DMS 273 (cell line): Measurements from ENCODE around the gene SCAMP4.
"Not testable (repeated sequence)": the region's sequence is repeated elsewhere in the genome, so short reads cannot be mapped to it uniquely, and the experiment has no call there.

ENCODE experiments used
- DNase-seq: peaks from one replicate; lab custom pipeline; 2025; ENCODE audit not compliant: unreplicated experiment; lab: John Stamatoyannopoulos, UW

The SCAMP4 gene

DNA sequence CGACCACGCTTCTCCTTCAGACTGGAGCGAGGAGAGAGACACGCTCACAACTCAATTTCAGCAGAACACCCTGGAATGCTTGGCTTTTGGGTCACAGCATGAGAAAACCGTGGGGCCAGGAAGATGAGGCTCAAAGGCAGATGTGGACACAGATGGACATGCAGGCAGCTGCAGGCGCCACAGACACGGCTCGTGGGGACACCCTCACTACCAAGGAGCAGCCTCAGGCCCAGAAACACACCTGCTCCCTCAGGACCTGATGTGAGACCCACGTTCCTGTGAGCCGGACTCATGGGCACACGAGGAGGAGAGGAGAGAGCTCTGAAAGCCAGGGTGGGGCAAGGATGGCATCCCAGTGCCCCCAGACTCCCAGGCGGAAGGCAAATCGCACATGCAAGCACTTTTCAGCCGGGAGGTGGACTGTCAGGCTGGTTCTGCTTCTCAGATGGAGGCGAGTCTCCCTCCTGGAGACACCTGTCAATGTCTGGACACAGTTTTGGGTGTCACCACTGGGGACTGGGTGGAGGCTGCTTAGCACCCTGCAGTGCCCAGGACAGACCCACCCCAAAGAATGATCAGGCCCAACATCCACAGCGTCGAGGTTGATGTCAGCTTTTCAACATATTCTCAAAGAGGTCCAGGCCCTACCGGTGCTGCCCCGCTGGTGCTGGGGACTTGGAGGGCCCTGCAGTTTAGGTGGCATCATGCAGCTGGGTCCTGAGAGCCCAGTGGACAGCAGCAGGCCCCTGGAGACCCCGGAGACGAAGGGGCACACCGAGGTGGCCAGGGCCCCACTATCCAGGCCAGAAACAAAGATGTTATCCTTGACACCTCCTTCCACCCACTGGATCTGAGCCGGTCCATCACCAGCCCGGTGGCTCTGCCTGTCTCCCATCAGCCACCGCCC is 22.2 kb upstream of the SCAMP4 start:
- no peak for DNase-seq

DNA sequence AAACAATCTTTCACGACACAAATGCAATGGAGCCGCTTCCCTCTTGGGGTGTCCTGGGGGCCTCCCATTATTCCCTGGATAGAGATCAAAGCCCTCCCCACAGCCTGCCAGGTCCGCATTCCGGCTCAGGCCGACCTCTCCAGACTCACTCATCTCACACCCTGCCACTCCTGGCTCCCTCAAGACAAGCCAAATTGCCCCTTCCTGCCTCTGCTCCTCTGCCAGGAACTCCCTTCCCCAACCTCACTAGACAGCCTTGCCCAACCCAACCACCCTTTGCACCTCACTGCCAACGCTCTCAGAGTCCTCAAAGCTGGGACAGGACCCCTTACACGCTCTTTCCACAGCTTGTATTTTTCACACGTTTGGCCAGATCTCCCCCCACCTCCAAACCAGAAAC is 21.4 kb upstream of the SCAMP4 start:
- no peak for DNase-seq

DNA sequence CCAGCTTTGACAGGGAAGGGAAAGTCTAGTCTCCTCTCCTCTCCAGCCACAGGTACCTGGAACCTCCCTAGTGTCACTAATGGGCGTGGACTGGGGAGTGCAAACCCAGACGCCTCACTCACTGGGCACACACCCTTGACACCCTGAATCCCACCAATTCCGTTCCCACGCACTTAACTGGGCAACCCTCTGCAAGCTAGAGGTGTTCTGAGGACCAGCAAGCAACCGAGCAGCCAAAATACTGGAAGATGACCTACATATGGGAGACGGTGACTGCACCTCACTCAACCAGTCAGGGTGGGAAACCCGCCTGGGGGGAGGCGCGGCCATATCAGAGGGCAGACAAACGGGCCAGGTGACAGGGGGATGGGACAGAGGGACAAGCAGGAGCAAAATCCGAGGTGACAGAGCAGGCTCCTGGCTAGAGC is 20.9 kb upstream of the SCAMP4 start:
- no peak for DNase-seq

DNA sequence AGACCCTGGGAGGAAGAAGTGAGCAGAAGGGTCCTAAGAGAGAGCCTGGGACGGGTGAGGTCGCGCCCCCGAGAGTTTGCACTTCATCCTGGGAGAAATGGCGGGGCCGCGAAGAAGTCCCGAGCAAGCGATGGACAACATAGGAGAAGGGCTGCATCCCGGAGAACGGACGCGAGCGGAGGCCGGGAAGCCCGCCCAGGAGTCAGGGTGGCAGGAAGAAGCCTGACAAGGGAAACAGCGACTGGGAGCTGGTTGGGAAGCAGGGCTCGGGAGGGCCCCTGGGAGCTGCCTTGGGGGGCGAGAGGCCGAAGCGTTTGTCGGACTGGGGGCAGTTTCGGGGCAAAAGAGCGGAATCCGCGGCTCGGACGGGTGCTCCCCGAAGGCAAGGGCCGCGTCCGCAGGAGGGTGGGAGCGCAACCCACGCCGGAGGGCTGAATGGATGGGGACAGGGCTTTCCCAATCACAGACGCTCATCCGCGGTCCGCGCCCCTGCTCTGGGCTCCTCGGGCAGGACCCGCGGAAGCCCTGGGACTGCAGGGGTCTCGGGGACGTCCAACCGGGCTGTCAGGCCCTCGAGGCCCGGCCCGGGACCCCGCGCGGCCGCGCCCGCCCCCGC is 20.4 kb upstream of the SCAMP4 start:
- DNase-seq = peak; percentile 56

DNA sequence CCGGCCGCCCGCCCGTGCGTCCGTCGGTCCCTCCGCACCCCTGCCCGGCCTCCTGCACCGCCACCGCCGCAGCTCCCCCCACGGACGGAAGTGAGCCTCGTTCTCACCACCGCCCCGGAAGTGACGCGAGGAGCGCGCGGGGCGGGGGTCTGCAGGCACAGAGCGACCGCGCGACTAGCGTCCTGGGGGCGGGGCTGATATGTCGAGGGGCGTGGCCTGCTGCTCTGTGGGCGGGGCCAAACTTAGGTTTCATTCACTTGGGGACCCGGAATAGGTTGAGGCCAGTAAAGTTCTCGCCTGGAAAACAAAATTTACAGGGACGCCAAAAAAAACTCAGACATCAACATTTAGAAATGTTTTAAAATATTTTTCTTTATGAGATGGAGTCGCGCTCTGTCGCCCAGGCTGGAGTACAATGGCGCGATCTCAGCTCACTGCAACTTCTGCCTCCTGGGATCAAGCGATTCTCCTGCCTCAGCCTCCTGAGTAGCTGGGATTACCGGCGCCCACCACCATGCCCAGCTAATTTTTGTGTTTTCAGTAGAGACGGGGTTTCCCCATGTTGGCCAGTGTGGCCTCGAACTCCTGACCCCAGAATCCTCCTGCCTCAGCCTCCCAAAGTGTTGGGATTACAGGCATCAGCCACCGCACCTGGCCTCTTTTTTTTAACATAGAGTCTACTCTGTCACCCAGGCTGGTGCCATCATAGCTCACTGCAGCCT is 19.6 kb upstream of the SCAMP4 start, which contains the start of gene ABHD17A:
Gene ABHD17A (minus strand): TSS at position 99 of the 722 bp plus-strand sequence. CDS start 3,930 bp downstream, outside the sequence.
- peak; percentile 99 for DNase-seq

DNA sequence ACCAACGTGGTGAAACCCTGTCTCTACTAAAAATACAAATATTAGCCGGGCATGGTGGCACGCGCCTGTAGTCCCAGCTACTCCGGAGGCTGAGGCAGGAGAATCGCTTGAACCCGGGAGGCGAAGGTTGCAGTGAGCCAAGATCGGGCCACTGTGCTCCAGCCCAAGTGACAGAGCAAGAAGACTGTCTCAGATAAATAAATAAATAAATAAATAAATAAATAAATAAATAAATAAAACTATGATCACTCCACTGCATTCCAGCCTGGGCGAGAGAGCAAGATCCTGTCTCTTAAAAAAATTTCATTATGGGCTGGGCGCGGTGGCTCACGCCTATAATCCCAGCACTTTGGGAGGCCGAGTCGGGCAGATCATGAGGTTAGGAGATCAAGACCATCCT is 18.8 kb upstream of the SCAMP4 start:
- DNase-seq = not testable (repeated sequence)

DNA sequence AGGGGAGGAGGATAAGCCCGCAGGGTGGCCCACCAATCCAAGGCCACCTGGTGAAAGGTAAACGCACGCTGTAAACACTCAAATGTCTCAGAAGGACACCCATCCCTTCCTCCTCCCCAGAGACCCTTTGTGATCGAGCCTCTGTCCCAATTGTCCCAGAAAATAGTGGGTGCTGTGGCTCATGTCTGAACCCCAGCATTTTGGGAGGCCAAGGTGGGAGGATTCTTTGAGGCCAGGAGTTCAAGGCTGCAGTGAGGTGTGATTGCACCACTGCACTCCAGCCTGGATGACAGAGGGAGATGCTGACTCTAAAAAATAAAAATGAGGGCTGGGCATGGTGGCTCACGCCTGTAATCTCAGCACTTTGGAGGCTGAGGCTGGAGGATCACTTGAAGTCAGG is 16.8 kb upstream of the SCAMP4 start:
- no peak for DNase-seq

DNA sequence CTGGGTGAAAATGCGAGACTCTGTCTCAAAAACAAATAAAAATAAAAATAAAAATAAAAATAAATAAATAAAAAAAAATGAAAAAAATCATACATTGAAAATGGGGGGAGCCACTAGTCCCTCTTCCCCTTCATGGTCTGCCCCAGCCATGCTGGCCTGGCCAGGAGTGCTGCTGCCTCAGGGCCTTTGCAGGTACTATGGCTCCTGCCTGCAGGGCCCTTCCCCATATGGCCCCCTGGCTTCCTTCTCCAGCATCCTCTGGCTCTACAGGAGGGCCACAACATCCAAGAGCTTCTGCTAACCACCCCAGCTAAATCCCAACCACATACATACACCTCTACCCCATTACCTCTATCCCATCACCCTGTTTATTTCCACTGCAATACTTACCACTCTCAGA is 15.3 kb upstream of the SCAMP4 start:
- no peak for DNase-seq

DNA sequence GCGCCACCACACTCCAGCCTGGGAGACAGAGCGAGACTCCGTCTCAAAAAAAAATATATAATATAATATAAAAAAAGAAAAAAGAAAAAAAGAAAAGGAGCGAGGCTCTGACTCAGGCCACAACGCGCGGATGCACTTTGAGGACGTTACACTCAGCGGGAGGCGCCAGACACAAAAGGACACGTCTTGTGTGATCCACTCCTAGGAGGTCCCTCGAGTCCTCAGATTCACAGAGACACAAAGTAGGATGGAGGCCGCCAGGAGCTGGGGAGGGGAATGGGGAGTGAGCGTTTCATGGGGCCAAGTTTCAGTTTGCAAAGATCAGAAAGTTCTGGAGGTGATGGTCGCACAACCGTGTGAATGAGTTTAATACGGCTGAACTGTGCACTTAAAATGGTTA is 11.4 kb upstream of the SCAMP4 start:
- DNase-seq = no peak

DNA sequence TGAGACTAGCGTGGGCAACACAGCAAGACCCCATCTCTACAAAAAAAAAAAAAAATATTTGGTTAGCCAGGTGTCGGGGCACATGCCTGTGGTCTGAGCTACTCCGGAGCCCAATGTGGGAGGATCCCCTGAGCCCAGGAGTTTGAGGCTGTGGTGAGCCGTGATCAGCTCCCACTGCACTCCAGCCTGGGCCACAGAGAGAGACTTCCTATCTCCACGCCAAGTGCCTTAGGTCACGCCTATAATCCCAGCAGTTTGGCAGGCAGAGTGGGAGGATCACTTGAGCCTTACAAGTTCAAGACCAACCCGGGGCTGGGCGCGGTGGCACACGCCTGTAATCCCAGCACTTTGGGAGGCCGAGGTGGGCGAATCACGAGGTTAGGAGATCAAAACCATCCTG is 8.7 kb upstream of the SCAMP4 start:
- no peak for DNase-seq

DNA sequence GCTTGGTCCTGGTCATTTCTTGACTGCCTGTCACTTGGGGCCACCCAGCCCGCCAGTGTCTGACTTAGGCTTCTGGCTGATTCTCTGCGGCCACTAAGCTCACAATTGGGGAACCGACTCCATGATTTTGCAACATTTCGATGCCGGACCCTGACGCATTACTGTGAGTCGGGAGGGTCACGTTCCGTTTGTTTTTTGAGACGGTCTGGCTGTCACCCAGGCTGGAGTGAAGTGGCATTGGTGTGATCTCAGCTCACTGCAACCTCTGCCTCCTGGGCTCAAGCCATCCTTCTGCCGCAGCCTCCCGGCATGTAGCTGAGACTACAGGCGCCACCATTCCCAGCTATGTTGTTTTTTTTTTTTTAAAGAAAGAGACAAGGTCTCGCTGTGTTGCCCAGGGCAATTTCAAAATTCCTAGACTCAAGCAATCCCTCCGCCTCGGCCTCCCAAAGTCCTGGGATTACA is 3.2 kb upstream of the SCAMP4 start:
- DNase-seq = no peak

DNA sequence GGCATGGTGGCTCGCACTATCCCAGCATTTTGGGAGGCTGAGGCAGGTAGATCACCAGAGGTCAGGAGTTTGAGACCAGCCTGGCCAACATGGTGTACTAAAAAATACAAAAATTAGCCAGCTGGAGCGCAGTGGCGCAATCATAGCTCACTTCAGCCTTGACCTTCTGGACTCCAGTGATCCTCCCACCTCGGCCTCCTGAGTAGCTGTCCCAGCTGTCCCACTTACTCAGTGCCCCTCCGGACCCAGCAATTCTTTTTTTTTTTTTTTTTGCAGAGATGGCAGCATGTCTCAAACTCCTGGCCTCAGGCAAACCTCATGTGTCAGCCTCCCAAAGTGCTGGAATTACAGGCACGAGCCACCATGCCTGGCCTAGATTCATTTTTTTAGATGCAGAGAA is 2.3 kb upstream of the SCAMP4 start:
- no peak for DNase-seq

DNA sequence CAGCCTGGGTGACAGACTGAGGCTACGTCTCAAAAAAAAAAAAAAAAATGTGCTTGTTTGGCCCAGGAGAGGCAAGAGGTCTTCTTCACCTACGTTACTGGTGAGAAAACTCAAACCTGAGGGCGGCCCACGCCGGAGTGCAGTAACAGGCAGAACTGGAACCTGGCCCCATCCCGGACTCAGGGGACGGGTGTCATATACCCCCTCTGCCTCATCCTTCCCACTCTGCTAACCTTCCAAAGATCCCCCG is 414 bp upstream of the SCAMP4 start:
- DNase-seq = no peak

DNA sequence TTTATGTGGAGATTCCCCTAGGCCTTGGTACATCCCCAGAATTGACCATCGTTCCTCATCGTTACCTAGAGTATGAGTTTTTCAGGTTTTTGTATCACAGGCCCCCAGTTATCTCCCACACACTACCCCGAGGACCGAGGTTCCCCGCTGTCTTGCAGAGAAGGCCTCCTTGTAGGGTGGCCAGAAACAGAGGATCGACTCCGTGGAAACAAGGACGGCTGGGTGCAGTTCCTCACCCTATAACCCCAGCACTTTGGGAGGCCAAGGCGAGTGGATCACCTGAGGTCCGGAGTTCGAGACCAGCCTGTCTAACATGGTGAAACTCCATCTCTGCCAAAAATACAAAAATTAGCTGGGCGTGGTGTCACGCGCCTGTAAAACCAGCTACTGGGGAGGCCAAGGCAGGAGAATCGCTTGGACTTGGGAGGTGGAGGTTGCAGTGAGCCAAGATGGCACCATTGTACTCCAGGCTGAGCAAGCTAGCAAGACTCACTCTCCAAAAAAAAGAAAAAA is 720 bp downstream of the SCAMP4 start:
- DNase-seq = no peak

DNA sequence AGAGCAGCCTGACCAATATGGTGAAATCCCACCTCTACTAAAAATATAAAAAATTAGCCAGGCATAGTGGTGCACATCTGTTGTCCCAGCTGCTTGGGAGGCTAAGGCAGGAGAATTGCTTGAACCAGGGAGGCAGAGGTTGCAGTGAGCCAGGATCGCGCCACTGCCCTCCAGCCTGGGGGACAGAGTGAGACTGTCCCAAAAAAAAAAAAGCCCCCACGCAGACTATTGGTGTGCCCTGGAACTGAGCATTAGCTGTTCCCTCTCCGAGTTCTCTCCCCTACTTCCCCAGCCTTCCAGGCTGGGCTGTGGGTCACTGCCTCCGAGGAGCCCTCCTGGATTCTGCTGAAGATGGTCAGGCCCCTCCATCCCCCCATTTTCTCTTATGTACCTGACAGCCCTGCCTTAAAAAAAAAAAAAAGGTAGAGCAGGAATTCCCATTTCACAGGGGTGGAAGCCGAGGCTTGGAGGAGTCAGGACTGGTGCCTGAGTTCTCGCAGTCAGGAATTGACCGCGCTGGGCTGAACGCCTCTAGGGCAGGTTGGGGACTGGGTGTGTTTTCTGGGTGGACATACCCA is 1.9 kb downstream of the SCAMP4 start:
- no peak for DNase-seq

DNA sequence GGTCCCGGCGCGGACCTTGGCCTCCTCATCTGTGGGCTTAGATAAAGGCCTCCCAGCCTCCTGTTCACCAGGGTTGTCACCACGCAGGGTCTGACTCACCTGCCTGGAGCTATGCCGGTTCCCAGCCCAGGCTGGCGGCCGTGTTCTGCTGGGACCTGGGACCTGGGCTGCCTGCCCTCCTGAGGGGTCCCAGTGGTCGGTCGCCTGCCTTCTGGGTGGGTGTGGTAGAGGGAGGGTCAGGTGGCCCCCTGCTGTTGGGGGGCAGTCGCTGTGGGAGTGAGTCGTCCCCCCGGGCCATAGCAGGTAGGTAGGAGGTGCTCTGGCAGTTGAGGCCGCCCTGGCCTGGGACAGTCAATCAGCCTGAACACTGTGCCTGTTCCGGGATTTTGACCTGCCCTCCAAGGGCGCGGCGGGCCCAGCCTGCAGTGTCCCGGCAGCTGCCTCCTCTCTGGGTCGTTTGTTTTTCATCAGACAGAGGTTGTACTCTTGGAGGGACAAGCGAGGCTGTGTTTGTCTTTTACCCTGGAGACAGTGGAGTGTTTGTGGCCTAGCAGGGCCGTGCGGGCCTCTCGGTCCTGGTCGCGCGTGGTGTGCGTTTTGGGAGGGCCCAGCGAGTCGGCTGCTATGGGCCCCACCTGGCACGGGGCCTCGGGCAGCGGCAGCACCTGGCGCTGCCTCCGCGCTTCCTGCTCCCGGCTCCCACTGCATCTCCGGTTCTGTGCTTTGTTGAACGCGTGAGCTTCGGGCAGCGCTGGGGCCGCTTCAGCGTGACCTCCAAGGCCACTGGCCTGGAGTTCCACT is 2.6 kb downstream of the SCAMP4 start:
- no peak for DNase-seq

DNA sequence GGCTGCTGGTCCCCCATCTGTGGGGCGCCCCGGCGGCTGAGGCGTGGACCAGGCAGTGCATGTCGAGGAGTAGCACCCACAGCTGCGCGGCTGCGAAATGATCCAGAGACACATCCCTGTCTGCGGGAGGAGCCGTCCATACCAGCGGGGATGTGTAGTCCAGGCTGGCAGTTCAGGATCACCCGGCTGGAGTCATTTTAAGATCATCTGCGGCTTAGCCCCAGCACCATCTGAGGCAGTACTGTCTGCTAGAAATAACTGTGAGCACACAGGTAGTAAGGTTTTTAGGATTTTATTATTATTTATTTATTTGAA is 3.1 kb downstream of the SCAMP4 start:
- DNase-seq = no peak

DNA sequence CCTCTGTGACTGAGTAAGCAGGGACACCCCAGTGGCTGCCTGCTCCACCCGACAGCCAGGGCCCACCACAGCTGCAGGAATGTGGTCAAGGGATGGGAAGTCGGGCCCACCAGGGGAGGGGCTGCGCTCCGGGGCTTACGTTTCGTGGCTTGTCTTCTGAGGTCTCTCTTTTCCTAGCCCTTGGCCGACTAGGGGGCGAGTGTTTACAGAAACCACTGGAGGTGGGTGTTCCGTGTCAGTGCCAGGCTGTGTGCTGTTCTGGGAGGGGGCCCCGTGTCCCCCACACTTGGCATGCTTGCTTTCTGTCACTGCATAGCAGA is 4.5 kb downstream of the SCAMP4 start:
- DNase-seq = no peak

DNA sequence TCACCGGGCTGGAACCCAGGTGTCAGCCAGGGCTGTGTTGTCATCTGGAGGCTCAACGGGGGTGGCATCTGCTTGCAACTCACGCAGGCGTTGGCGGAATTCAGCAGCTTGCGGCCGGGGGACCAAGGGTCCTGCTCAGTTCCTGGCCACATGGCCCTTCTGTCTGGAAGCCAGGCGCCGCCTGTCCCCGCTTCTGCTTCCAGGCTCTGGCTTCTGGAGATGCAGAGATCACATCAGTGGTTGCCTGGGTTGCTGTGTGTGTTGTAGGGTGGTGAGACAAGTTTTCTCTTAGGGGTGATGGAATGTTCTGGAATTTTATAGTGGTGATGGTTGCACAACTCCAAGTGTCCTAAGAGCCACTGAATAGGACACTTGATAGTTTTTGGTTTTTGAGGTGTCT is 5.0 kb downstream of the SCAMP4 start:
- DNase-seq = no peak

DNA sequence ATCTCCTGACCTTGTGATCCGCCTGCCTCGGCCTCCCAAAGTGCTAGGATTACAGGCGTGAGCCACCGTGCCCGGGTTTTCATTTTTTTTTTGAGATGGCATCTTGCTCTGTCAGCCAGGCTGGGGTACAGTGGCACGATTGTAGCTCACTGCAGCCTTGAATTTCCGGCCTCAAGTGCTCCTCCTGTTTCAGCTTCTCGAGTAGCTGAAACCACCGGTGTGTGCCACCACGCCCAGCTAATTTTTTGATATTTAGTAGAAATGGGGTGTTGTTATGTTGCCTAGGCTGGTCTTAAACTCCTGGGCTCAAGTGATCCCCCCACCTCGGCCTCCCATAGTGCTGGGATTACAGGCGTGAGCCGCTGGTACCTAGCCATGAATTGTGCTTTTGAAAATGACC is 5.9 kb downstream of the SCAMP4 start:
- no peak for DNase-seq

DNA sequence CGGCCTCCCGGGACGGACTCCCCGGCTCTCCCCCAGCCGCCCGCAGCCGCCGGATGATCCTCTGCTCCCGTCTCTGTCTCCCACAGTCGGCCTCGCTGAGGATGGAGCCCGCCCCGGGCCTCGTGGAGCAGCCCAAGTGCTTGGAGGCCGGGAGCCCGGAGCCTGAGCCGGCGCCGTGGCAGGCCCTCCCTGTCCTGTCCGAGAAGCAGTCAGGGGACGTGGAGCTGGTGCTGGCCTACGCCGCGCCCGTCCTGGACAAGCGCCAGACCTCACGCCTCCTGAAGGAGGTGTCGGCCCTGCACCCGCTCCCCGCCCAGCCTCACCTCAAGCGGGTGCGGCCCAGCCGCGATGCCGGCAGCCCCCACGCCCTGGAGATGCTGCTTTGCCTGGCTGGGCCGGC is 6.8 kb downstream of the SCAMP4 start:
- DNase-seq = no peak
